Glomerular endothelial cell (primary cell): ENCODE measurements around the gene SORCS2. TPM values are rescaled to one million over a fixed set of nuclear protein-coding genes. Genes with fewer than 3 reads are reported as not detected.

ENCODE experiments used
- DNase-seq: peaks from one replicate; pipeline ENCODE4 v3.0.0-alpha.2; 2011; ENCODE audit warnings: low read depth, low spot score; ENCODE audit errors: extremely low read depth
- total RNA-seq: library from RNA; depleted of rRNA; stranded (reverse); fragments of >200 nt; gene quantifications from 2 replicates; pipeline ENCODE4 v1.2.3, GENCODE V29; 2015

The SORCS2 gene
- total RNA-seq, 1 donor from 2014 or later, result 0.64 TPM

DNA sequence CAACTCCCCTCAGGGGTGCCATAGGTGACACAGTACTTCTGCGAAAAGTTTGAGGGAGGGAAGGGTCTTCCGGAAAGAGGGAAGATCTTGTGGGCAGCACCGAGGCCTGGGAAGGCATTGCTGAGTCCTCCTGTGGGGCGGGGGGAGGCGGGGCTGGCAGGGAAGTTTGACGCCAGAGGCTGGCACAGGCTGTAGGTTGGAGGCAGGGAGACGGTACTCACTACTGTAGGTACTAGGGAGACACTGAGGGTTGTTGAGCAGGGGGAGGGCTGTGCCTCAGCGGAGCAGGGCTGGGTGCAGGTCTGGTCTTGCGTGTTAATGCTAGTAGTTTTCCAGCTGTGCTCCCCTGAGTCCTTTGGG is 265.7 kb downstream of the SORCS2 start:
- DNase-seq, result no peak

DNA sequence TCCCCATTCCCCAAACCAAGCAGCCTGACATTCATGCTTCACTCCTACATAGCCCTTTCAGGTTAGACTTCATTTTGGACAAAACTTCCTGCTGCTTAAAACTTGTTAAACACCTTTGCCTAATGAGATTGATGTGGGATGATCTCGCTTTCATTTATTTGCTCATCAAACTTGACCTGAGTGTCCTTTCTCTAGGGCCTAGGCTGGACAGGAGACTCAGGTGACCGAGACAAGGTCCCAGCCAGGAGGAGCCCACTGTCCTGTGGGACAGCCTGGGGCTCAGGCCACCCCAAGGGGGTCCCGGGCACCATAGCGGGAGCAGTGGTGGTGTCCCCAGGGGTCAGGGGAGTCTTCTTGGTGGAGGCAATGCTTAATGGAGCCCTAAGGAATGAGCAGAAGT is 266.1 kb downstream of the SORCS2 start:
- DNase-seq, result no peak

DNA sequence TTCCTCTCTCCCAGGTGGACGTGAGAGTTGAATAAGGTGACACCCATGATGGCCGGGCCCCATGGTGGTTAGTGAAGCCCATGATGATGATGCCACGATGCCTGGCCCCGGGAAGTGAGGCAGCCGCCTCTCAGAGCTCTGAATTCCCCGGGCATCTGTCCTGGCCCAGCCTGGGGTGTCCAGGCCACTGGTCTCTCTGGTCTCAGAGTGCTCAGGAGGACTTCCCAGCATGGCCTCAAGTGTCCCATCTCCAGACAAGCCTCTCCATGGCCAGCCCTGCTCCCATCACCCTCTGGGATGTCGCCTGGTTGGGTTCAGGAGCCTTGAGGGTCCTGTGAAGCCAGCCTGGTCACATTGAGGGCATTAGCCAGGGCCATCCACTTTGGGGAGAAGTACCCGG is 267.1 kb downstream of the SORCS2 start:
- no peak for DNase-seq

DNA sequence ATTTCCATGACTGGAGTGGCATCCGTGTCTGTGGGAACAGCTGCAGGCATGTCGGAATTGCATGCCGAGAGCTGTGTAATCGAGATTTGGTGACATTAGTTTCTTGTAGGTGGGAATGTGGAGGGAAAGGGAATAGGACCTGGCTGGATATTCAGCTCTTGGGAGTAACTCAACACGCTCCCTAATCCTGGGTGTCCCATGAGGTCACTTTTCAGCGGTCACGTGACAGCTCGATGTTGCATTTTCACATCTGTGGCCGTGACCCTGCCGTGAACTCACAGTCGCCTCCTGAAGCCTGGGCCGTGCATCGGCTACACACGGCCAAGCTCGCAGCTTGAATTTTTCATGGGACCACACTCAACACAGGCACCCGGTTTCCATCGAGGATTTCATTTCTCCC is 268.2 kb downstream of the SORCS2 start:
- DNase-seq, result no peak

DNA sequence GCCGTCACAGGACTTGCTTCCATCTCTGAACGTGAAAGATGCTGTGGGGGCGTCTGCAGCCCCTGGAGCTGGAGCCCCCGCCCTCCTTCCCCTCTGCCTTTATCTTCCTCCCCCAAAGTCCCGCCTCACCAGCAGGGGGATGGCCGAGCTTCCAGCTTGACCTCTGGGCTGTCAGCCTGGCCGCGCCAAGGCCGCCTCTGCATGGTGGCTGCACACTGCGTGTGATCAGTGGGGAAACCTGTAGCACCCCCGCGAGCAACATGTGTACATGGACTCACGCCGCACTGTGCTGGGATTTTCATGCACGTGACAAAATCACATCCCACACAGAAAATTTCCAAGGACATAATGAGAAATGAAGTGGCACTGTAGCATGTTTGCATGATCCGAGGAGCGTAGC is 268.9 kb downstream of the SORCS2 start:
- no peak for DNase-seq

DNA sequence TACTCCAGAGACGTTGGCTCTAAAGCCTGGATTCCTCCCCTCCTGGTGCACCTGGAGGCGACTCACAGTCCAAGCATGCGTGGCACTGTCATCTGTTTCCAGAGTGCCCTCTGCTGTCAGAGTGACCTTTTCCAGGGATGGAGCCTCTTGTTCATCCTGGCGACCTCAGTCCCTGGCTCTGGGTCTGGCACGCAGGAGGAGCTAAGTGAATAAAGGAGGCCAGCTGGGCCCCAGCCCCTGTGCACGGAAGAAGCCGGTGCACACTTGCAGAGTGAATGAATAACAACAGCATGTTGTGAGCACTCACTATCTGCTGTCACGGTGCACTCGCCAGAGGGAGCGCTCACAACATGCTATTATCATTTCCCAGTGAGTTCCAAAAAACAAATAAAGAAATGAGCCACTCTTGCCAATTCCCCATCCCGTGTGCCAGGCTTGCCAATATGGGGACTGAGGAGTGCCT is 270.2 kb downstream of the SORCS2 start:
- DNase-seq, result no peak

DNA sequence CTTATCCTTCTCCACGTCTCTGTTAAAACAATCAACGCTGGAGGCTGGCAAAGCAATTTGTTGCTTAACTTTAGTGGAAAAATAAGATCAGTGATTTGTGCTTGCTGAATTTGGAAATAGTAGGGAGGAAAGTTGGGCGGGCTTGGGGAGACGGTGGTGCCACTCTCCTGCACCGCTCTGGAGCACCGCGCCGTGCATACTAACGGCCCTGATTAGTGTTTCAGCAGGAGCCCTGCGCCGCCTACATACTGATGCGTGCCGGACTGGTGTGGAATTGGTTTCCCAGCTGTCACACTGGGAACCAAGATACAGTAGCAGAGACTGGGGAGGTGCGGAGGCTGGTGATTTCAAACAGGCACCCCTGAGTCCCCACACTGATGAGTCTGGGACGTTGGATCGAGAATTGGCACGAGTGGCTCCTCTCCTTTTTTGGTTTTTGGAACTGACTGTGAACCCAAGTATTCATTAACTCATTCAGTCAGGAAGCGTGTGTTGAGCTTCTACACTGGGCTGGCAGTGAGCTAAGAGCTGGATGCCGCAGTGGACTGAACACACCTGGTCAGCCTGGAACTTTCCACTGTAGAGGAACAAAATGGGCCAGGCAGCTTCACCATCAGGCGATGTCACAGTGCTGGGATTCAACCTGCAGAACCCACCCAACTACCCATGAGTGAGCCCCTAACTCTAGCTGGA is 271.4 kb downstream of the SORCS2 start:
- DNase-seq, result no peak

DNA sequence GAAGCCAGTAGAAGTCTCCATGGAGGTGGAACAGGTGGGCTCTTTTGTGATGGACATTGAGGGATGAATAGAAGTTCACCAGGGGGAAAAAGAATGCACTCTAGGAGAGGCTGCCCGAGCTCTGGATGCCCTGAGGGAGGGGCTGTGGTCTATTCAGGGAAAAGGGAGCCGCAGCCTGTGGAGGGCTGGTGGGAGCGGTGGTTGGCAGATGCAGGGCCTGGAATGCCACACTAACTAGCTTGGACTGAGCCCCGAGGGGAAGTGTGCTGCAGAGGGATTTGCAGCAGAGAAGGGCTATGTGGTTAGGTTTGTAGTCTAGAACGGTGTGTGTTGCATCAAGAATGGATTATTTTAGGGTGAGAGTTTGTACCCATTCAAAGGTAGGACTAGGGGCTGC is 271.9 kb downstream of the SORCS2 start:
- DNase-seq, result no peak

DNA sequence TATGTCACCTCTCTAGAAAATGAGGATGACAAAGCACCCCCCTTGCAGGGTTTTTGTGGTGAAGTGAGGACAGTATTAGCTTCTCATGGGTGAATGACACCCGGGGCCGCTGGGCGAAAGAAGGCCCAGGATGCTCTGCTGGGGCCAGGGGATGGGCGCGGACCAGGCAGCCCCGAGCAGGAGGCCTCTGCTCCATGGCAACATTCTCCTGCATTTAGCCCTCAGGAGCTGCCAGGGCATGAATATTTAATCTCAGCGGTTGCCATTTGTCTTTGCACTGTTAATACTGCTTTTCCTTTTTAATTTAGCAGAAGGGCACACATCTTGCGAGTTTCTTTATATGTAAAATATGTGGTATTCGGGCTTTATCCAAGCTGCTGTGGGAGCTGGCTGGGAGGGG is 272.7 kb downstream of the SORCS2 start:
- no peak for DNase-seq

DNA sequence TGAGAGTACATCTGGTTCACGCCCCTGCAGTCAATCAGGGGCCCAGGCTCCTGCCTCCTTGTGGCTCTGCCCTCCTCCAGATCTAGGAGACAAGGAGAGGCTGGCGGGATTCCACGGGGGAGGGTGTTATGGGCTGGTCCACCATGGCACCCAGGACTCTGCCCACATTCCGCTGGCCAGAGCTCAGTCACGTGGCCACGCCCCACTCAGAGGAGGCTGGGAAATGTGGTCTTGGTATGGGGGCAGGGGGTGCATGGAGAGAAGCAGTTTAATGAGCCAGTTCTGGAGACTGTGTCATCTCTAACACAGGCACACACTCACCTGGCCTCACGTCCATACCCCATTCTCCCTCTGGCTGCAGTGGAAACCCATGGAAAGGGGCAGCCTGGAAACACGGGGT is 273.9 kb downstream of the SORCS2 start:
- DNase-seq, result no peak

DNA sequence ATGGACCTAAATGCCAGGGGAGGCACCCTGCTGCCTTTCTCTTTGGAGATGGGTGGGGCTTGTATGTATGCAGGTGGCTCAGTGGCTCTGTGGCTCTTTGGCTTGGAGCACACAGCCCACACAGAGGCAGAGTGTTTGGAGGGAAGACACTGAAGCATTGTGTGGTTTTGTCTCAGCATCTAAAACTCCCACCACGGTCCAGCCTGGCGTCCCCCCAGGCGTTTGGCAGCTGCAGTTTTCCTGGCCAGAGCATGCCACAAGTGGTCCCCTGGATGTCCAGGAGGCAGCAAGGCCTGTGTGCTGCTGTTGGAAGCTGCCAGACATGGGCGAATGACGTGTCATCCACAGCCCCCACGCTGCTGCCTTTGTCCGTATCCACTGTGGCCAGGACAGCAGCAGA is 274.6 kb downstream of the SORCS2 start:
- no peak for DNase-seq

DNA sequence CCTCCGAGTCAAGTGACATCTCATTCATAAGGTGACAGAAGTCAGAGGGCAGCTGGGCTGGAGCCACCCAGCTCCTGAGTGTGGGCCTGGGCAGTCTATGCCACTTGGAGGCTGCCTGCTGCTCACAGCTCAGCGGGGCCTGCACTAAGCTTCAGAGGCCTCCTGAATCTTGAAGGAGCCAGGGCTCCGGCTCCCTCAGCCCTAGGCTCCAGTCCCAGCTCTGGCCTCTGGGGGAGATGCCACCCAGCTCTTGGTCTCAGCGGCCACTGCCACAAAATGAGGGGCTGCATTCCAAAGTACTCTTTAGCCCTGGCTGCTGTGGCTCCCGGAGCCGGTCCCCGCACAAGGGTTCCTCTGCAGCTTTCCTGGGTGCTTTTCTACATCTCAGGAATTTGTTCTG is 275.1 kb downstream of the SORCS2 start:
- DNase-seq, result no peak

DNA sequence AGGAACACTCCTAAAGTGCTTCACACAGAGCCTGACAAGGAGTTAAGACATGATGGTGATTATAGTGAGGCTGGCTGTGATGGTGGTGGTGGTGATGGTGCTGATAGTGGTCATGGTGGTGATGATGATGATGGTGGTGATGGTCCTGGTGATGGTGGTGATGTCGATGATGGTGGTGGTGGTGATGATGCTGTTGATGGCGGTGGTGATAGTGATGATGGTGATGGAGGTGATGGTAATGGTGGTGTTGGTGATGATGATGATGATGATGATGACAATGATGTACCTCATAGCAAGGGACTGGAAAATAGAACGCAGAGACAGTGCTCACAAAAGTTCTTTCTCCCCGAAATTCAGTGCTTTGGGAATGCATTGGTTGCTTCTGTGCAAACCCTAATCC is 276.7 kb downstream of the SORCS2 start:
- DNase-seq, result no peak

DNA sequence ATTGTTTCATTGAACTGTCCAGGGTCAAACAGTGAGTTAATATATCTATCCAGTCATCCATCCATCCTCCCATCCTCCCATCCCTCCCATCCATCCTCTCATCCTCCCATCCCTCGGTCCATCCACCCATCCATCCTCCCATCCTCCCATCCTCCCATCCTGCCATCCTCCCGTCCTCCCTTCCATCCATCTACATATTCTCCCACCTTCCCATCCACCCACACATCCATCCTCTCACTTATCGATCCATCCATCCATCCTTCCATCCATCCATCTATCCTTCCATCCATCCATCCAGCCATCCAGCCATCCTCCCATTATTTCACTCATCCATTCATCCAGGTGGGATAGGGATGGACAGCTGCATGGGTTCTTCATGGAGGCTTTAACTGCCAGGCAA is 277.8 kb downstream of the SORCS2 start:
- DNase-seq, result no peak

DNA sequence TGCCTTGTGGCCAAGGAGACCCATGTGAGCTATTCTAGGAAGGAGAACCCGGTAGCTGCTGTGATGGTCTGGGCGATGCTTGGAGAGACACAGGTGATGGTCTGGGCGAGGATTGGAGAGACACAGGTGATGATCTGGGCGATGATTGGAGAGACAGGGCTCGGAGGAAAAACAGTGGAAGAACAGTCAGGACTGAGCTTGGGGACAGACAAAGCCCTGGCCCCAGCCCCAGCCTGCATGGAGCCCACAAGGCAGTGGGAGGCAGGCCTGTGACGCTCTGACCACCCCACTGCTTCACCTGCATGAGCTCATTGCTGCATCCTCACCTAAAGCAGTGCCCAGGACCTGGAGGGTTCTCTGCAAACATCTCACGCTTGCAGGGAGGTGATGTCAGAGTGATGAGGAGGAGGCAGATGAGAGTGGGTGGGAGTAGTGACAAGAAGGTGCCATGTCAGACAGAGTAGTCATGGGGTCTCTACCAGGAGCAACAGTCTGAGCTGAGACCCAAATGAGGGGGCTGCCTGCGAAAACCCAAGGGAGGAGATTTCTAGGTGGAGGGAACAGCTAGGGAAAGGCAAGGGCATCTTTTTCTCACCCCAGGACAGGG is 278.3 kb downstream of the SORCS2 start:
- DNase-seq, result no peak

DNA sequence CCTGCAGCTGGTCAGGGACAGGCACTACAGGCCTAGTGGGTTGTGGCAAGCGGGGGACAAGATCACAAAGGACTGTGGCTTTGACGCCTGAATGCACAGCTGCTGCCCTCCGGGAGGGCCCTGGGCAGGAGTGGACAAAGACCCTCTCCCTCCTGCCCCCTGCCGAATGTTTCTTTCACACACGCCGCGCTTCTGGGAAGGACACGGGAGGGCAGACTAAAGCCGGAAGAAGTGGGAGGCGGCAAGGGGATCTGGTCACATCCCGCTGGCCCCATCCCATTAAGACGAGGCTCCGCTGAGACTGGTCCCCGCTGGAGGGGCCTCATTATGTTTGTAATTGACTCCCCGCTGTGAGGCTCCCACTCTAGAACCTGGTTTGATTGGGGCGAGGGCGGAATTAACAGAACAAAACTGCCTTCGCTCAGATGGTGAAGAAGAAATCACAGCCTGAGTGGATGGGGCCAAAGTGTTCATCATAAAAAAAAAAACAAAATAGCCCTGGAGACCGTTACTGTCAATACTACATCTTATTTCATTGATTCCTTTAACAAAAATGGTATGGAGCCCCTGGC is 280.2 kb downstream of the SORCS2 start:
- DNase-seq, result no peak

DNA sequence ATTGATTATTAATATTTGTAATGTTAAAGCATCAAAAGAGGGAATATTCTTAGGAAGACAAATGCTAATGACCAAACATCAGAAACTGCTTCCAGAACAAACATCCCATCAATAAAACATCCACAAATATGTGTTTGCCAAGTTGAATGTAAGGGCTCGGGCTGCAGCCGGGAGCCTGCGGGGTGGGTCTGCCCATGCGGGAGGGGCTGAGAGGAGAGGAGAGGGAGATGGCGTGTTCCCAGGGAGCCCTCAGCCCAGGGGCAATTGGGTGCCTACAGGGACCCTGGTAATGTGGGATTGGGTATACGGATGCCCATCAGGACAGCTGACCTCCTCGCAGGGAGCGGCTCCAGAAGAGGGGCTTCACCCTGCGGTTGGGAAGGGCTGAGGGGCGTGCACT is 280.7 kb downstream of the SORCS2 start:
- DNase-seq, result no peak

DNA sequence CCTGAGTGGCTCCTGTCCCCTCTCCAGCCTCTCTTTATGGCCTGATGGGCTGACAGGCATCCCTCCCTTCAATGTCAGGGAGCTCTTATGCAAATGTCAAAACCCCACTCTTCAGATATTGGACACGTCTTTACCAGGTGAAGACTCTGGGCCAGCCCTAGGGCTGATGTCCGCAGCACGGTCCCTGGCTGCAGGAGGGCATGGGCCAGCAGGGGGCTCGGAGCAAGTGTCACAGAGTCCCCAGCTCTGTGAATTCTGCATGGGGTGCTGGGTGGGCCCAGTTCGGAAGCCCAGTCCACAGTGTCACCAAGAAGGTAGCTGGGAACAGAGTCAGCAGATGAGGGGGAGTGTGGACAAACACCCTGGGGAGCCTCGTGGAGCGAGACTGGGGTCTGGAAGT is 282.0 kb downstream of the SORCS2 start:
- DNase-seq, result no peak

DNA sequence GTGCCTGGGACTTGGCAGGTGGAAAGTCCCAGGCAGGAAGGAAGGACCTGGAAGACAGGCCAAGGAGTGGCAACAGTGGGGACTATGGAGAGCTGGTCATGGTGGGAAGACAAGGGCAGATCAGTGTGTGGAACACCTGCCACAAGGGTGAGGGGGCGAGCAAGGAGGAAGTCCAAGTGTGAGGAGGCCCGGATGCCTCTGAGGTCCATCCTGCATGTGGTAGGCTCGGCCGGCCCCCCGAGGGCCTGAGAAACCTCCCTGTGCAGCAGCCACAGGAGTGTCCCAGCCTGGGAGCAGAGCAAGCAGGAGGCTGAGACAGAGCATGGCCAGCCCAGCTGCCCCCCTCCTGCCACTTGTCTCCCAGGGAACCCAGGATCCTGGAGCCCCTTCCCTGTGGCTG is 282.9 kb downstream of the SORCS2 start:
- no peak for DNase-seq

DNA sequence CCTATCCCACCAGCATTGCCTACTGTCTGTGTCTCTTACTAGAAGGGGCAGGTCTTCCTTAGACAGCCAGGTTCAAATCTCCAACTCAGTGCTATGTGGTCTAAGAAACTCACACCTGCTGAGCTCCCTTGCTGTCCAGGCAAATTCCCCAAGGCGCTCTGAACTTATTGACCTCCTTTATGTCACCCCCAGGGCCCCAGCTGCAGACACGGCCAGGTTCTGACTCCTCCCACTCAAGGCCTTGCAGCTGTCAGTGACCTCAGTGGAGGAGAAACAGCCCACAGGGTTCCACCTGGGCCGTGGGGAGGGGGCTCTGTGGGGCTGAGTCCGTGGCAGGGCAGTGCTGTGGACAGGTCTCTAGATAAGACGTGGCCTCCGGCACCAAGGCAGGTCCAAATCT is 284.5 kb downstream of the SORCS2 start:
- no peak for DNase-seq

DNA sequence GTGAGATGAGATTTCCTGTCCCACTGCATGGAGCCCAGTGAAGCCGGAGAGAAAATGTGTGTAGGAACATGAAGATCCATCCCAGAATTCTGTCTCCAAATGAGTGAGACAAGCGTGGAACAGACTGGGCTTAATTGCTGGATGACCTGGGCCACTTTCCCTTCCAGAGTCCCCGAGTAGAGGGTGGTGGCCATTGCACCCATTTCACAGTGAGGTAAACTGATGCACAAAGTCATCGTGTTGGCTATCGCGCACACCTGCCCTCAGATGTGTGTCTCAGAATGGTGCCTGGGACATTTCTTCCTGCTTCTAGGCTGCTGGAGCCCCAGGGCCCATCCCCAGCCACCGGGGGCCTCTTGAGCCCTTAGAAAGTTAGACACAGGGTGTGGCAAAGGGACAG is 285.4 kb downstream of the SORCS2 start:
- DNase-seq, result no peak

DNA sequence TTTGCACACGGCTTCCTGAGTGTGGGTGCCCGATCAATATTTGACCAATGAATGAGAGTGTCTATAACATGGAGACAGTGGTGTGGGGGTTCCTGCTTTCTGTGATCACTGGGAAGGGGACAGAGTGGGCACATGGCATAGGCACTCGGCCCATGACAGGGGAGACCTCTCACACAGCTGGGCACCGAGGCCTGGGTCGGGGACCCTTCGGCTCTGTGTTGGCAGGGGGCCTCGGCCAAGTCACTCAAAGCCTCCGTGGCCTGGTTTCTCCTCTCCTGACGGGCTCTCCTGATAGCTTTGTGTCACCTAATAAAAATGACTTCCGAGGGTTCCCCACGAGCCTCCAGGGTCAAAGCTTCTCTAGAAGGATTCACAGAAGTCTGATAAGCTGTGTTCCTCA is 286.3 kb downstream of the SORCS2 start:
- no peak for DNase-seq

DNA sequence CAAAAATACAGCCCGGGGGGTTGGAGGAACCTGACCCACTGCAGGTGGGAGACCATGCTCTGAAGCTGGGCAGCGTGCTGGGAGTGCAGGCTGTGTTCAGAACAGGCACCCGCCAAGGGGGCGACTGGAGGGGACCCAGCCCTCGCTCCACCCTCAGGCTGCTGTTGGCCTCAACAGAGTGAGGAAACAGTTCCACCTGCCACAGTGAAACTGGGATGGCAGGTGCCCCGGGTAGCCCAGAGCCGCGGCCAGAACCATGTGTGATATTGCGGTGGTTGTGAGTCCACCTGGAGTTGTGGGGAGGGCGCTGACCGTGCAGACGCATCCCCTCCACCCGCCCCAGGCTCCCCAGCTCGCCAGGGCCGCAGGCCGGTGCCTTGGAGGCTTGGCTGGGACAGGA is 288.1 kb downstream of the SORCS2 start:
- DNase-seq, result no peak
